ENCODE results near the gene SMC5.
"Not testable (repeated sequence)": the region's sequence is repeated elsewhere in the genome, so short reads cannot be mapped to it uniquely, and the experiment has no call there.

The SMC5 gene

GRCh38 chr9:70362952-70363351 is 104.2 kb downstream of the SMC5 start:
- DNase-seq (ENCODE audit: low spot score) (no peak), FAIRE-seq (no peak)

DNA sequence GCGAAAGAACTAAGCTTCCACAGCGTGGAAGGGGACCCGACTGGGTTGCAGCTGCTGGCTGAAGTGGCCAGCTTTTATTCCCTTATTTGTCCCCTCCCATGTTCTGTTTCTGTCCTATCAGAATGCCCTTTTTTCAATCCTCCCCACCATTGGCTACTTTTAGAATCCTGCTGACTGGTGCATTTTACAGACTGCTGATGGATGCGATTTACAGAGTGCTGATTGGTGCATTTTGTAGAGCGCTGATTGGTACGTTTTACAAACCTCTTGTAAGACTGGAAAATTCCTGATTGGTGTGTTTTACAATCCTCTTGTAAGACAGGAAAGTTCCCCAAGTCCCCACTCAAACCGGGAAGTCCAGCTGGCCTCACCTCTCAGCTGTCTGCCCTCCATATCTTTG is 105.0 kb downstream of the SMC5 start:
- DNase-seq (ENCODE audit: low spot score) = no peak
- FAIRE-seq = no peak

GRCh38 chr9:70367305-70367930 is 108.6 kb downstream of the SMC5 start:
- FAIRE-seq (no peak), DNase-seq (ENCODE audit: low spot score) (no peak)

- no peak for FAIRE-seq
- no peak for DNase-seq (ENCODE audit: low spot score)
These were observed 116.3 kb downstream of the SMC5 start for GRCh38 chr9:70374962-70375618.

- DNase-seq (ENCODE audit: low spot score) (no peak), FAIRE-seq (no peak)
These were observed 123.4 kb downstream of the SMC5 start for GRCh38 chr9:70382046-70382708.

GRCh38 chr9:70382709-70383605 is 124.2 kb downstream of the SMC5 start:
- DNase-seq (ENCODE audit: low spot score) = no peak
- FAIRE-seq = no peak

GRCh38 chr9:70385426-70385825 is 126.6 kb downstream of the SMC5 start:
- FAIRE-seq (no peak), DNase-seq (ENCODE audit: low spot score) (no peak)

DNA sequence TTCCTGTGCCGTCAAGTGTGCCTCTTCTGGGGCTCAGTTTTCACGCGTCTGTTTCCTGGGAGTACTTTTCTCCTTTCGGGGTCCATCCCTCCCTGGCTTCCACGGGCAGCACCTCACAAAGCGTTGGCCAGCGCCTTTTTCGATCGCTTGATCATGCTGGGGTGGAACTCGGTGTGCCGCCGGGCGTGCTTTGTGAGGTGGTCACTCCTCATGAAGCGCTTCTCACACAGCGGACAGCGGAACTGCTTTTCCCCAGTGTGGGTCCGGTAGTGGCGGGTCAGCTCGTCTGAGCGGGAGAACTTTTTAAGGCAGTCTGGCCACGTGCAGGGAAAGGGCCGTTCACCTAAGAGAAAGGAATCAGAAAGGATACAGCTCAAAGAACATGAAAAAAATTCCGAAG is 128.9 kb downstream of the SMC5 start:
- DNase-seq (ENCODE audit: low spot score) (no peak), FAIRE-seq (no peak)

GRCh38 chr9:70389188-70389587 is 130.4 kb downstream of the SMC5 start:
- FAIRE-seq (no peak), DNase-seq (ENCODE audit: low spot score) (no peak)

DNA sequence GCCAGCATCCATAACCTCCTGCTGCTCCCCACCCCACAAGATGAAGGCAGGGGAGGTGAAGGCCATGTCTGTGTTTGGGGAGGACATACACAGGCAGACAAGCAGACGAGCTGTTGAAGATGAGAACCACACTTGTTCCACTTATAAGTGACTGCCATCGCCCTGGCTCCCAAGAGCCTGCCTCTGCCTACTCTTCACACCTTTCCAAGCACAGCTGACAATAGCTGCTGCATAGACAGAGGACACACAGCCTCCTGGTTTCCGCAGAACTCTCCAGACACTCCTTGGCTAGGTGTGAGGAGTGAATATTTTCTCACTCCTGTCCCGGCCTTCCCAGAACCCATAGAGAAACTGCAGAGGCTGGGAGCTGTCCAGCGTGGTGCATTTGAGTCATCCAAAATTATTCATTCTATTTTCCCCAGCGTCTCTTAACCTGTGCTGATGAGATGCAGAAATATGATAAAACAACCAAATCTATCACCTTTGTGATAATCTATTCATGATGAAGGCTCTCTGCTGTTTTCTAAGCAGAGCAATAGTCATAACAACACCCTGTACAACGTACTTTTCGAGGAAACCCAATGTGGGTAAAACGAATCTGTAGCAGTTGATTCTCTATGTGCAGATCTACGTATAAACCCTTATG is 131.0 kb downstream of the SMC5 start:
- DNase-seq (ENCODE audit: low spot score) (no peak), FAIRE-seq (no peak)

DNA sequence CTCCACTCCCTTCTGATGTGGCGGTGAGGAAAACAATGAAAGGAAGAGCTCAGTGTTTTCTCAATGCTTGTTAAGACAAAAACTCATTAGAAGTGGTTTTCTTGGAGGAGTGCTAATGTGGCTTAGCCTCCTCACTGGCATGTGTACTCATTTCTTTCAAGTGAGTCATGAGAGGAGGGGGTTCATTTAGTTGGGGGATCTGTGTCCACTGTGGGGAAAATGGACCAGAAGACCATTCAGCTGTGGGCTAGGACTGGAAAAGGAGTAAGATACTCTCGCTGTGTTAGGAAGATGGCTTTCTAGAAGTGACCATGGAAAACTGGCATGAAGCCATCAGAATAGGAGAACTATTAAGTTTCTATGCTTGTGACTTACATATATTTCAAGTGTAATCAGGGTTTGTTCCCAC is 132.2 kb downstream of the SMC5 start:
- DNase-seq (ENCODE audit: low spot score) (no peak), FAIRE-seq (no peak)

DNA sequence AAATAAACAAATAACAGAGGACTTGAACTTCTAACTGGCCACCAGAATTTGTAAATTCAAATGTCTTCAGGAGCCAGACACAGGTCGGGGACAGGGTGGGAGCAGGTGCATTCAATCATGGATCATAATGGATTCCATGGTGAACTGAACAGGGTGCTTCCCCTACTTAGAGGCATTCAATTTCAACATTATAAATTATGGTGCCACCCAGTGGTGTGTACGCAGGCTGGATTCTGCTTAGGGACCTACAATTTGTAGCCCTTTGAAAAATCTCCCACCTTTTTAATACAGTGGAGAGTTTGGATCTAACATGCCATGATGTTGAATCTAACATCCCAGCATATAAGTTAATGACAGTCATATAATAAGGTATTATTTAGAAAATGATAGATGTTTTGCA is 133.4 kb downstream of the SMC5 start:
- no peak for DNase-seq (ENCODE audit: low spot score)

GRCh38 chr9:70392850-70393249 is 134.1 kb downstream of the SMC5 start:
- DNase-seq (ENCODE audit: low spot score) (no peak), FAIRE-seq (no peak)

More for the DNA sequence above, 133.4 kb downstream of the SMC5 start:
- no peak for FAIRE-seq

GRCh38 chr9:70395652-70396051 is 136.9 kb downstream of the SMC5 start:
- FAIRE-seq (no peak), DNase-seq (ENCODE audit: low spot score) (no peak)

GRCh38 chr9:70398145-70398556 is 139.4 kb downstream of the SMC5 start:
- DNase-seq (ENCODE audit: low spot score) (no peak), FAIRE-seq (no peak)

DNA sequence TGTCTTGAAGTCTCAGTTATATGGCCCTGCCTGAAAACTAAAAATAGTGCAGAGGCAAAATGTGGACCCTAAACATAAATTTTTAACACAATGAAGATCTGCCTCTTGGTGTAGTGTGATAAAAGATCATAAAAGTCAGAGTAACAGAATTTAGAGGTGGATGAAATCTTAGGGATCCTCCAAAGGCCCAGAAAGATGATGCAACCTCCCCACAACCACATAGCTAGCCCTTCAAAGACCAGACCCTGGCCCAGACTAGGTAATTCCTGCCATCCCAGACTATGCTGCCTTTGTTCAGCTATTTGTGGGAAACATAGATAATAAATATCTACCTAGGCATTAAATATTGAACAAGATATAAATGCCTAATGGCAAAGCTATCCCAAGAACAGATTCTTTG is 140.4 kb downstream of the SMC5 start:
- DNase-seq (ENCODE audit: low spot score) (no peak), FAIRE-seq (no peak)

GRCh38 chr9:70400107-70400892 is 141.5 kb downstream of the SMC5 start:
- FAIRE-seq (no peak), DNase-seq (ENCODE audit: low spot score) (no peak)

- not testable (repeated sequence) for DNase-seq (ENCODE audit: low spot score); FAIRE-seq
These were observed 142.5 kb downstream of the SMC5 start for GRCh38 chr9:70401241-70401640.

GRCh38 chr9:70402213-70402612 is 143.4 kb downstream of the SMC5 start:
- FAIRE-seq (no peak), DNase-seq (ENCODE audit: low spot score) (no peak)

DNA sequence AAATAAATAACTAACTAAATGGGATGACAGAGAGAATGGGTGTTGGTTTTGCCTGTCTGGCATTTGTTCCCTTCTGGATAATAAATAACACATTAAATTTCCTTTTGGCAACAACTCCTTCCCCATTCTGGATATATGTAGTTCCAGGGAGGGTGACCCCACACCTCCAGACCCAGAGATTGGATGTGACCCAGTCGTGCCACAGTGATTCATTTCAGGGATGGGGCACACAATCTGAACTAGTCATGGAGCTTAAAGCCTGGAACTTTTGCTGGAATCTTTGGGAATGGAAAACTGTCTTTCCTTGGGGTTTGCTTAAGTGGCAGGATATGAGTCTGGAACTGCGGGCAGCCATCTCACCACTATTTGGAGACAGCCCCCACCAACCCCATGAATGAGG is 144.4 kb downstream of the SMC5 start:
- FAIRE-seq = no peak

More for the DNA sequence above, 144.4 kb downstream of the SMC5 start:
- DNase-seq (ENCODE audit: low spot score) = no peak

Measured in RCC 7860 (cell line).